Measurements from ENCODE around the gene SDK1. TPM values are rescaled to one million over a fixed set of nuclear protein-coding genes. Genes with fewer than 3 reads are reported as not detected.
"Not testable (repeated sequence)": the region's sequence is repeated elsewhere in the genome, so short reads cannot be mapped to it uniquely, and the experiment has no call there.

Gene SDK1
- total and polyA plus RNA-seq, 4 donors = 0.12 to 0.47 (median 0.36) TPM

DNA sequence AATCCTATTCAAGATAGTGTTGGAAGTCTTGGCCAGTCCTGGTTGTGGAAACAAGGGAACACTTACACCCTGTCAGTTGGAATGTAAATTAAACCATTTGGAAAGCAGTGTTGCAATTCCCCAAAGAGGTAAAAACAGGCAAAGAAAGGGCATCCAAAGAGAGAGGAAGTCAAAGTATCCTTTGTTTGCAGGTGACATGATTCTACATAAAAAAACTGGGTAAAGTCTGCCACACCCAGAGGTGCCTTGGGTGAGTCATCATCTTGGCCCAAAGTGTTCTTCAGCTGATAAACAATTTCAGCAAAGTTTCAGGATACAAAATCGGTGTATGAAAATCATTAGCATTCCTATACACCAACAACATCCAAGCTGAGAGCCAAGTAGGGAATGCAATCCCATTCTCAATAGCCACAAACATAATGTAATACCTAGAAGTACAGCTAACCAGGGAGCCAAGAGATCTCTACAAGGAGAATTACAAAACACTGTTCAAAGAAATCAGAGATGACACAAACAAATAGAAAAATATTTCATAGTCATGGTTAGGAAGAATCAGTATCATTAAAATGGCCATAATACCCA is 278.7 kb downstream of the SDK1 start (continued):
- TF ChIP-seq, protein P1, sequence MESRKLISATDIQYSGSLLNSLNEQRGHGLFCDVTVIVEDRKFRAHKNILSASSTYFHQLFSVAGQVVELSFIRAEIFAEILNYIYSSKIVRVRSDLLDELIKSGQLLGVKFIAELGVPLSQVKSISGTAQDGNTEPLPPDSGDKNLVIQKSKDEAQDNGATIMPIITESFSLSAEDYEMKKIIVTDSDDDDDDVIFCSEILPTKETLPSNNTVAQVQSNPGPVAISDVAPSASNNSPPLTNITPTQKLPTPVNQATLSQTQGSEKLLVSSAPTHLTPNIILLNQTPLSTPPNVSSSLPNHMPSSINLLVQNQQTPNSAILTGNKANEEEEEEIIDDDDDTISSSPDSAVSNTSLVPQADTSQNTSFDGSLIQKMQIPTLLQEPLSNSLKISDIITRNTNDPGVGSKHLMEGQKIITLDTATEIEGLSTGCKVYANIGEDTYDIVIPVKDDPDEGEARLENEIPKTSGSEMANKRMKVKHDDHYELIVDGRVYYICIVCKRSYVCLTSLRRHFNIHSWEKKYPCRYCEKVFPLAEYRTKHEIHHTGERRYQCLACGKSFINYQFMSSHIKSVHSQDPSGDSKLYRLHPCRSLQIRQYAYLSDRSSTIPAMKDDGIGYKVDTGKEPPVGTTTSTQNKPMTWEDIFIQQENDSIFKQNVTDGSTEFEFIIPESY (IDR thresholded peaks at IDR 0.05) = no peak
- TF ChIP-seq FOXA1 (IDR thresholded peaks at IDR 0.05) = no peak

DNA sequence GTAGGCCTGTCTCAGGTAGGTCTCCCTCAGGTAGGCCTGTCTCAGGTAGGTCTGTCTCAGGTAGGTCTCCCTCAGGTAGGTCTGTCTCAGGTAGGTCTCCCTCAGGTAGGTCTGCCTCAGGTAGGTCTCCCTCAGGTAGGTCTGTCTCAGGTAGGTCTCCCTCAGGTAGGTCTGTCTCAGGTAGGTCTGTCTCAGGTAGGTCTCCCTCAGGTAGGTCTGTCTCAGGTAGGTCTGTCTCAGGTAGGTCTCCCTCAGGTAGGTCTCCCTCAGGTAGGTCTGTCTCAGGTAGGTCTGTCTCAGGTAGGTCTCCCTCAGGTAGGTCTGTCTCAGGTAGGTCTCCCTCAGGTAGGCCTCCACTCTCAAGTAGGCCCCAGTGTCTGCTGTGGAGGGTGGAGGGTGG is 281.1 kb downstream of the SDK1 start:
- not testable (repeated sequence) for H3K4me1 ChIP-seq (ENCODE audit: control insufficient read depth in 4 of 4, insufficient read depth in 4 of 4, low read length in 3 of 4); H3K27ac ChIP-seq (ENCODE audit: low read depth in 1 of 2, low read length in 2 of 2); DNase-seq (ENCODE audit: low spot score); H3K4me3 ChIP-seq (ENCODE audit: low read depth in 1 of 3, low read length in 3 of 3); H3K36me3 ChIP-seq (ENCODE audit: control insufficient read depth in 4 of 4, insufficient read depth in 3 of 4, low read depth in 1 of 4, low read length in 3 of 4); H3K27me3 ChIP-seq (ENCODE audit: control insufficient read depth in 4 of 4, insufficient read depth in 4 of 4, low read length in 3 of 4); H3K9me3 ChIP-seq (ENCODE audit: control insufficient read depth in 4 of 4, low read length in 3 of 4); H3K9ac ChIP-seq (ENCODE audit: low read depth in 1 of 2, low read length in 2 of 2)

GRCh38 chr7:3585826-3586225 is 284.8 kb downstream of the SDK1 start:
- Histone ChIP-seq H3K4me3 (ENCODE audit: low read depth in 1 of 3, low read length in 3 of 3) (no peak overlapping the region), H3K9ac (ENCODE audit: low read depth in 1 of 2, low read length in 2 of 2) (no peak overlapping the region), H3K27me3 (ENCODE audit: control insufficient read depth in 4 of 4, insufficient read depth in 4 of 4, low read length in 3 of 4) (no peaks in the 10 kb centered on the region), H3K36me3 (ENCODE audit: control insufficient read depth in 4 of 4, insufficient read depth in 3 of 4, low read depth in 1 of 4, low read length in 3 of 4) (no peaks in the 10 kb centered on the region), H3K9me3 (ENCODE audit: control insufficient read depth in 4 of 4, low read length in 3 of 4) (no peaks in the 10 kb centered on the region), H3K27ac (ENCODE audit: low read depth in 1 of 2, low read length in 2 of 2) (no peak overlapping the region), H3K4me1 (ENCODE audit: control insufficient read depth in 4 of 4, insufficient read depth in 4 of 4, low read length in 3 of 4) (no peaks in the 10 kb centered on the region)
- no peak for DNase-seq (ENCODE audit: low spot score)
- WGBS = 86% methylated on average over 4 of the region's 4 CpGs
- TF ChIP-seq RXRA (IDR thresholded peaks at IDR 0.05) (no peak), FOXA2 (IDR thresholded peaks at IDR 0.05) (no peak), NR2F2 (IDR thresholded peaks at IDR 0.05) (no peak), JUND (IDR thresholded peaks at IDR 0.05) (no peak), GABPA (IDR thresholded peaks at IDR 0.05 in 1 of 2, conservative IDR thresholded peaks at IDR 0.05 in 1 of 2) (no peak), EGR1 (IDR thresholded peaks at IDR 0.05; ENCODE audit: low read depth in 2 of 2) (no peak), ATF3 (IDR thresholded peaks at IDR 0.05) (no peak), HNF4G (IDR thresholded peaks at IDR 0.05) (no peak), SP1 (IDR thresholded peaks at IDR 0.05) (no peak), HNF4A (conservative IDR thresholded peaks at IDR 0.05) (no peak), RAD21 (IDR thresholded peaks at IDR 0.05) (no peak), REST (IDR thresholded peaks at IDR 0.05) (no peak), TAF1 (conservative IDR thresholded peaks at IDR 0.05) (no peak), YY1 (IDR thresholded peaks at IDR 0.05) (no peak), FOXA1 (IDR thresholded peaks at IDR 0.05) (no peak)
- TF ChIP-seq, protein P1 (IDR thresholded peaks at IDR 0.05) = no peak

All from liver (tissue), 9 donors.